Measurements from ENCODE around the gene GPR15LG.

DNA sequence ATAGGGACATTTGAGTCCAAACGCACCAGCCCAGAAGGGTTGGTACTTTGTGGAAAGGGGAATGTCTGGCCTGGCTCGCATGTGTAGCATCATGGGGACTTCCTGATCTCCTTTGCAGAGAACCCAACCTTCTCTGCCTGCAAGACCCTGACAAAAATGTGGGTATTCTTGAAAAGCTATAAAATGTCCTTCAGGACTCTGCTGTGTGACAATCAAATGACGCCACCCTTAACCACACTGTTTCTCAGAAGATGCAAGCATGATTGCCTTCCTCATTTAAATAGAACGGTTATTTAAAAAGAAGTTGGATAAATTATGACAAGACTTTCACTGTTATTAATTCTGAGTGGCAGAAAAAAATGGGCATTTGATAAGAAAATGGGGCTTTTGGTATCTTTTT is 15.1 kb upstream of the GPR15LG start:
- TF ChIP-seq, protein P1, sequence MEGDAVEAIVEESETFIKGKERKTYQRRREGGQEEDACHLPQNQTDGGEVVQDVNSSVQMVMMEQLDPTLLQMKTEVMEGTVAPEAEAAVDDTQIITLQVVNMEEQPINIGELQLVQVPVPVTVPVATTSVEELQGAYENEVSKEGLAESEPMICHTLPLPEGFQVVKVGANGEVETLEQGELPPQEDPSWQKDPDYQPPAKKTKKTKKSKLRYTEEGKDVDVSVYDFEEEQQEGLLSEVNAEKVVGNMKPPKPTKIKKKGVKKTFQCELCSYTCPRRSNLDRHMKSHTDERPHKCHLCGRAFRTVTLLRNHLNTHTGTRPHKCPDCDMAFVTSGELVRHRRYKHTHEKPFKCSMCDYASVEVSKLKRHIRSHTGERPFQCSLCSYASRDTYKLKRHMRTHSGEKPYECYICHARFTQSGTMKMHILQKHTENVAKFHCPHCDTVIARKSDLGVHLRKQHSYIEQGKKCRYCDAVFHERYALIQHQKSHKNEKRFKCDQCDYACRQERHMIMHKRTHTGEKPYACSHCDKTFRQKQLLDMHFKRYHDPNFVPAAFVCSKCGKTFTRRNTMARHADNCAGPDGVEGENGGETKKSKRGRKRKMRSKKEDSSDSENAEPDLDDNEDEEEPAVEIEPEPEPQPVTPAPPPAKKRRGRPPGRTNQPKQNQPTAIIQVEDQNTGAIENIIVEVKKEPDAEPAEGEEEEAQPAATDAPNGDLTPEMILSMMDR (IDR thresholded peaks at IDR 0.05 in 2 of 3, conservative IDR thresholded peaks at IDR 0.05 in 1 of 3; ENCODE audit: borderline replicate concordance in 1 of 3, insufficient read depth in 1 of 3, low read depth in 2 of 3, low read length in 2 of 3) = no peak
- no peak for TF ChIP-seq EZH2phosphoT487 (IDR thresholded peaks at IDR 0.05; ENCODE audit: borderline replicate concordance)
- no peak for TF ChIP-seq EZH2 (IDR thresholded peaks at IDR 0.05)
- TF ChIP-seq CEBPB (IDR thresholded peaks at IDR 0.05; ENCODE audit: low read depth) = no peak
- TF ChIP-seq, protein P2, sequence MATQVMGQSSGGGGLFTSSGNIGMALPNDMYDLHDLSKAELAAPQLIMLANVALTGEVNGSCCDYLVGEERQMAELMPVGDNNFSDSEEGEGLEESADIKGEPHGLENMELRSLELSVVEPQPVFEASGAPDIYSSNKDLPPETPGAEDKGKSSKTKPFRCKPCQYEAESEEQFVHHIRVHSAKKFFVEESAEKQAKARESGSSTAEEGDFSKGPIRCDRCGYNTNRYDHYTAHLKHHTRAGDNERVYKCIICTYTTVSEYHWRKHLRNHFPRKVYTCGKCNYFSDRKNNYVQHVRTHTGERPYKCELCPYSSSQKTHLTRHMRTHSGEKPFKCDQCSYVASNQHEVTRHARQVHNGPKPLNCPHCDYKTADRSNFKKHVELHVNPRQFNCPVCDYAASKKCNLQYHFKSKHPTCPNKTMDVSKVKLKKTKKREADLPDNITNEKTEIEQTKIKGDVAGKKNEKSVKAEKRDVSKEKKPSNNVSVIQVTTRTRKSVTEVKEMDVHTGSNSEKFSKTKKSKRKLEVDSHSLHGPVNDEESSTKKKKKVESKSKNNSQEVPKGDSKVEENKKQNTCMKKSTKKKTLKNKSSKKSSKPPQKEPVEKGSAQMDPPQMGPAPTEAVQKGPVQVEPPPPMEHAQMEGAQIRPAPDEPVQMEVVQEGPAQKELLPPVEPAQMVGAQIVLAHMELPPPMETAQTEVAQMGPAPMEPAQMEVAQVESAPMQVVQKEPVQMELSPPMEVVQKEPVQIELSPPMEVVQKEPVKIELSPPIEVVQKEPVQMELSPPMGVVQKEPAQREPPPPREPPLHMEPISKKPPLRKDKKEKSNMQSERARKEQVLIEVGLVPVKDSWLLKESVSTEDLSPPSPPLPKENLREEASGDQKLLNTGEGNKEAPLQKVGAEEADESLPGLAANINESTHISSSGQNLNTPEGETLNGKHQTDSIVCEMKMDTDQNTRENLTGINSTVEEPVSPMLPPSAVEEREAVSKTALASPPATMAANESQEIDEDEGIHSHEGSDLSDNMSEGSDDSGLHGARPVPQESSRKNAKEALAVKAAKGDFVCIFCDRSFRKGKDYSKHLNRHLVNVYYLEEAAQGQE (IDR thresholded peaks at IDR 0.05; ENCODE audit: low read depth) = no peak
- no peak for TF ChIP-seq POLR2A (IDR thresholded peaks at IDR 0.05; ENCODE audit: borderline replicate concordance, extremely low read depth, insufficient read depth, insufficient read length)
- no peak for TF ChIP-seq RAD21 (IDR thresholded peaks at IDR 0.05; ENCODE audit: low read depth)
- TF ChIP-seq POLR2AphosphoS5 (IDR thresholded peaks at IDR 0.05; ENCODE audit: low read depth, low read length) = no peak
